Loucy (cell line): ENCODE data around the gene IL15RA.

Experiments
- H2AFZ ChIP-seq: fragments of 200-600 bp; sonication (generic); 2 replicates; pipeline ENCODE4 v1.6.0; 2016; ENCODE audit warnings: antibody characterized with exemption, mild to moderate bottlenecking, low read length, moderate library complexity
- H3F3A ChIP-seq: fragments of 200-600 bp; 2 replicates; pipeline ENCODE4 v1.6.0; 2016; ENCODE audit warnings: antibody characterized with exemption, low read depth, mild to moderate bottlenecking
- H3K27me3 ChIP-seq: fragments of 200-600 bp; sonication (generic); 2 replicates; pipeline ENCODE4 v1.6.1; 2014; ENCODE audit warnings: low read length, mild to moderate bottlenecking; ENCODE audit not compliant: insufficient read depth, poor library complexity, severe bottlenecking
- H3K36me3 ChIP-seq: fragments of 200-600 bp; sonication (generic); 2 replicates; pipeline ENCODE4 v1.6.1; 2016; ENCODE audit warnings: low read length; ENCODE audit not compliant: insufficient read depth
- H3K4me1 ChIP-seq: fragments of 200-600 bp; sonication (generic); 2 replicates; pipeline ENCODE4 v1.5.1; 2014; ENCODE audit warnings: low read length, mild to moderate bottlenecking; ENCODE audit not compliant: insufficient read depth, poor library complexity, severe bottlenecking
- H3K4me2 ChIP-seq: fragments of 200-600 bp; sonication (generic); 2 replicates; pipeline ENCODE4 v1.6.0; 2014; ENCODE audit warnings: antibody characterized with exemption, low read length, low read depth, mild to moderate bottlenecking; ENCODE audit not compliant: poor library complexity, severe bottlenecking
- H3K4me3 ChIP-seq: fragments of 200-600 bp; sonication (generic); 2 replicates; pipeline ENCODE4 v1.5.1; 2014; ENCODE audit warnings: low read length, mild to moderate bottlenecking, mixed read lengths; ENCODE audit not compliant: poor library complexity, severe bottlenecking
- H3K79me2 ChIP-seq: fragments of 200-600 bp; sonication (generic); 2 replicates; pipeline ENCODE4 v1.6.1; 2014; ENCODE audit warnings: low read length; ENCODE audit not compliant: insufficient read depth
- H3K9ac ChIP-seq: fragments of 200-600 bp; sonication (generic); 2 replicates; pipeline ENCODE4 v1.6.0; 2014; ENCODE audit warnings: mild to moderate bottlenecking, low read depth, low read length, moderate library complexity; ENCODE audit not compliant: poor library complexity, severe bottlenecking
- H3K9me2 ChIP-seq: fragments of 200-600 bp; sonication (generic); replicated peaks from 2 replicates; pipeline ENCODE4 v1.6.1; 2016; ENCODE audit warnings: low read depth, low read length, mixed read lengths
- H3K9me3 ChIP-seq: fragments of 200-600 bp; sonication (generic); 2 replicates; pipeline ENCODE4 v1.6.1; 2014; ENCODE audit warnings: mild to moderate bottlenecking, antibody characterized with exemption, low read length, low read depth; ENCODE audit not compliant: insufficient read depth
- H4K20me1 ChIP-seq: fragments of 200-600 bp; sonication (generic); 2 replicates; pipeline ENCODE4 v1.6.0; 2014; ENCODE audit warnings: antibody characterized with exemption, low read length, mild to moderate bottlenecking; ENCODE audit not compliant: insufficient read depth, poor library complexity, severe bottlenecking
- CTCF ChIP-seq: fragments of 200-600 bp; sonication (generic); conservative IDR thresholded peaks from 2 replicates; pipeline ENCODE4 v1.5.1; 2014; ENCODE audit warnings: mild to moderate bottlenecking, antibody characterized with exemption, low read length
- EZH2phosphoT487 ChIP-seq: fragments of 200-600 bp; IDR thresholded peaks from 2 replicates; pipeline ENCODE4 v1.6.1; 2018; ENCODE audit warnings: antibody characterized with exemption, mild to moderate bottlenecking, moderate library complexity, borderline replicate concordance

The IL15RA gene

GRCh38 chr10:5924889-5925288 is 52.5 kb downstream of the IL15RA start:
- H3K4me2 ChIP-seq: no peak overlapping the region
- H3K9me2 ChIP-seq: no peaks in the 10 kb centered on the region
- H3K4me3 ChIP-seq: no peak overlapping the region
- H4K20me1 ChIP-seq: no peaks in the 10 kb centered on the region
- no peaks in the 10 kb centered on the region for H3K9me3 ChIP-seq
- H3F3A ChIP-seq: no peaks in the 10 kb centered on the region
- H3K36me3 ChIP-seq: peaks cover 92% of the 10 kb centered on the region
- TF ChIP-seq EZH2phosphoT487: no peak
- no peak for TF ChIP-seq CTCF
- no peak overlapping the region for H2AFZ ChIP-seq
- no peak overlapping the region for H3K9ac ChIP-seq
- H3K27me3 ChIP-seq: no peaks in the 10 kb centered on the region
- H3K79me2 ChIP-seq: no peaks in the 10 kb centered on the region
- H3K4me1 ChIP-seq: no peaks in the 10 kb centered on the region

GRCh38 chr10:5921746-5922145 is 55.6 kb downstream of the IL15RA start:
- TF ChIP-seq CTCF (no peak), EZH2phosphoT487 (no peak)
- peaks cover 90% of the 10 kb centered on the region; the same call in 1 of the 2 replicates for H3K36me3 ChIP-seq

GRCh38 chr10:5919568-5919967 is 57.8 kb downstream of the IL15RA start:
- H3K4me2 ChIP-seq: no peak overlapping the region

More at GRCh38 chr10:5921746-5922145, 55.6 kb downstream of the IL15RA start:
- H2AFZ ChIP-seq: no peak overlapping the region
- H3K79me2 ChIP-seq: no peaks in the 10 kb centered on the region
- no peaks in the 10 kb centered on the region for H3K9me3 ChIP-seq
- H3K9me2 ChIP-seq: no peaks in the 10 kb centered on the region
- H3K4me1 ChIP-seq: no peaks in the 10 kb centered on the region
- H3K4me2 ChIP-seq: no peak overlapping the region
- H3K9ac ChIP-seq: no peak overlapping the region
- H3F3A ChIP-seq: no peaks in the 10 kb centered on the region
- H3K4me3 ChIP-seq: no peak overlapping the region
- H3K27me3 ChIP-seq: no peaks in the 10 kb centered on the region
- H4K20me1 ChIP-seq: no peaks in the 10 kb centered on the region

More at GRCh38 chr10:5919568-5919967, 57.8 kb downstream of the IL15RA start:
- no peaks in the 10 kb centered on the region for H3K27me3 ChIP-seq
- no peaks in the 10 kb centered on the region for H3F3A ChIP-seq
- H4K20me1 ChIP-seq: no peaks in the 10 kb centered on the region
- H3K9me3 ChIP-seq: no peaks in the 10 kb centered on the region
- no peak overlapping the region for H3K9ac ChIP-seq
- TF ChIP-seq CTCF (no peak), EZH2phosphoT487 (no peak)
- H3K36me3 ChIP-seq: peaks cover 93% of the 10 kb centered on the region; the same call in 1 of the 2 replicates
- no peaks in the 10 kb centered on the region for H3K9me2 ChIP-seq
- no peak overlapping the region for H3K4me3 ChIP-seq
- H3K79me2 ChIP-seq: no peaks in the 10 kb centered on the region
- no peak overlapping the region for H2AFZ ChIP-seq
- no peaks in the 10 kb centered on the region for H3K4me1 ChIP-seq
